HG03571 (cell line): ENCODE results near the gene SOX3.

Experiments
- ATAC-seq: cut with Tn5 transposase; IDR thresholded peaks from one replicate; pipeline ENCODE4 v1.9.1; 2021; ENCODE audit not compliant: unreplicated experiment

The SOX3 gene

GRCh38 chrX:140500441-140500840 lies 4.4 kb downstream of the SOX3 start:
- no peak for ATAC-seq

- ATAC-seq: no peak
Observed at GRCh38 chrX:140495739-140496138, 9.1 kb downstream of the SOX3 start.

- no peak for ATAC-seq
Observed at GRCh38 chrX:140492066-140492994, 12.5 kb downstream of the SOX3 start.

GRCh38 chrX:140480765-140481164 lies 24.1 kb downstream of the SOX3 start:
- no peak for ATAC-seq

- no peak for ATAC-seq
Observed at GRCh38 chrX:140477987-140478386, 26.9 kb downstream of the SOX3 start.

GRCh38 chrX:140475025-140475424 lies 29.8 kb downstream of the SOX3 start:
- ATAC-seq: no peak

DNA sequence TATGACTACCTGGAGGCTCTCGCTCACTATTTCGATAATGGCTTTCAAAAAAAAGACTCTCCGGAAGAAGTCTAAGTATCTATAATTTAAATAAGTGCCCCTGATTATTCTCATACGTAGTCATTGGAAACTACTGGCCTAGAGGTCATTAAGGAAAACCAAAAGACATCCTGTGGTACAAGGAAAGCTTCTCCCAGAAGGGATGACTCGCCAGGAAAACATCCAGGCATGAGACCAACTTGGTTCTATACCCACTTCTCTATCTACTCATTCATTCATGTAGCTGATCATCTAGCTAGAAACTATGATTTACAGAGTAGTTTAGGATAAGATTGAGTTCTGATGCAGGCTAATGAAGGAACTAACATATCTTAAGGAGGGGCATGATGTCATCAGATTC lies 37.7 kb downstream of the SOX3 start:
- no peak for ATAC-seq
